Karpas-422 (cell line): ENCODE results near the gene LNX1. TPM values are rescaled to one million over a fixed set of nuclear protein-coding genes. Genes with fewer than 3 reads are reported as not detected.

ENCODE experiments used
- DNase-seq: peaks from one replicate; pipeline ENCODE4 v3.0.0-alpha.2; 2015
- H2AFZ ChIP-seq: fragments of 200-600 bp; sonication (generic); 2 replicates; pipeline ENCODE4 v1.6.1; 2014; ENCODE audit warnings: antibody characterized with exemption, low read length, mixed read lengths
- H3K27ac ChIP-seq: fragments of 200-600 bp; sonication (generic); 2 replicates; pipeline ENCODE4 v1.5.1; 2014; ENCODE audit warnings: mild to moderate bottlenecking, low read length, moderate library complexity
- H3K27me3 ChIP-seq: fragments of 200-600 bp; sonication (generic); 2 replicates; pipeline ENCODE4 v1.6.1; 2014; ENCODE audit warnings: low read length, mixed read lengths
- H3K36me3 ChIP-seq: fragments of 200-600 bp; sonication (generic); 2 replicates; pipeline ENCODE4 v1.6.1; 2014; ENCODE audit warnings: low read length, mixed read lengths; ENCODE audit not compliant: insufficient read depth
- H3K4me1 ChIP-seq: fragments of 200-600 bp; sonication (generic); 2 replicates; pipeline ENCODE4 v1.6.1; 2014; ENCODE audit warnings: mild to moderate bottlenecking, low read length, mixed read lengths
- H3K4me2 ChIP-seq: fragments of 200-600 bp; sonication (generic); 2 replicates; pipeline ENCODE4 v1.6.1; 2014; ENCODE audit warnings: low read length, low read depth, mild to moderate bottlenecking; ENCODE audit not compliant: poor library complexity, severe bottlenecking
- H3K4me3 ChIP-seq: fragments of 200-600 bp; sonication (generic); 2 replicates; pipeline ENCODE4 v1.5.1; 2014; ENCODE audit warnings: mild to moderate bottlenecking, antibody characterized with exemption, low read length, mixed read lengths
- H3K79me2 ChIP-seq: fragments of 200-600 bp; sonication (generic); 2 replicates; pipeline ENCODE4 v1.6.1; 2014; ENCODE audit warnings: mild to moderate bottlenecking, low read length, mixed read lengths
- H3K9ac ChIP-seq: fragments of 200-600 bp; sonication (generic); 2 replicates; pipeline ENCODE4 v1.6.0; 2014; ENCODE audit warnings: low read length
- H3K9me2 ChIP-seq: fragments of 200-600 bp; sonication (generic), shearing (Covaris generic); replicated peaks from 2 replicates; pipeline ENCODE4 v1.6.0; 2014; ENCODE audit warnings: mild to moderate bottlenecking, low read length, moderate library complexity; ENCODE audit not compliant: insufficient read depth
- H3K9me3 ChIP-seq: fragments of 300-700, 200-600 bp; sonication (generic); 2 replicates; pipeline ENCODE4 v1.6.1; 2014; ENCODE audit warnings: low read length, mixed read lengths
- H4K20me1 ChIP-seq: fragments of 200-600 bp; sonication (generic); 2 replicates; pipeline ENCODE4 v1.6.1; 2014; ENCODE audit warnings: mild to moderate bottlenecking, antibody characterized with exemption, low read length, low read depth; ENCODE audit not compliant: insufficient read depth
- total RNA-seq: library from RNA; depleted of rRNA; stranded (reverse); fragments of >200 nt; shearing (Covaris generic); gene quantifications from 2 replicates; pipeline ENCODE4 v1.2.3, GENCODE V29; 2014; ENCODE audit warnings: low replicate concordance

The LNX1 gene
- total RNA-seq, 1 experiment from 2014 or later: not detected

DNA sequence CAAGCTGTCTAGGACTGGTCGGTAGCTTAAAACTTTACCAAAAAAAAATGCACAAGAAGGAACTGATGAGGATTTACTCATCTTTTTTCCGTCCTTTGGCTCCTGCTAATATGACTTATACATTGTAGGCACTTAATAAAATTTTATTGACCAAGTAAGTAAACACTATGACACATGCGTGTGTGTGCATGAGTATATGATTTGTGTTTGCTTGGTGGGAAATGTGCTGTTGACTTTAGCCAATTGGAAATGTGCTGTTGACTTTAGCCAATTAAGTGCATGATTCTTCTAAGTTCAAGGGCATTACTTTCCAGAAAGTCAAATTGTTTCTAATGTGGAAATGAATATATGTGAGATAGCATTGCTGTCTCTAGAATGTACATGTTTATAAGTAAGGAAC lies 135.5 kb downstream of the LNX1 start:
- no peak for DNase-seq
- H3K36me3 ChIP-seq: peaks cover 55% of the 10 kb centered on the region
- H3K9ac ChIP-seq: no peak overlapping the region

GRCh38 chr4:53453385-53453784 lies 137.9 kb downstream of the LNX1 start:
- Histone ChIP-seq H3K9me2 (no peaks in the 10 kb centered on the region), H3K79me2 (peaks cover 24% of the 10 kb centered on the region), H2AFZ (no peak overlapping the region), H3K36me3 (peaks cover 44% of the 10 kb centered on the region), H3K27ac (no peak overlapping the region), H3K9ac (no peak overlapping the region), H3K27me3 (no peaks in the 10 kb centered on the region), H3K4me2 (no peak overlapping the region), H3K9me3 (no peaks in the 10 kb centered on the region), H3K4me1 (no peaks in the 10 kb centered on the region), H4K20me1 (no peaks in the 10 kb centered on the region), H3K4me3 (no peak overlapping the region)
- no peak for DNase-seq

More for the DNA sequence above, 135.5 kb downstream of the LNX1 start:
- H3K4me3 ChIP-seq: no peak overlapping the region
- H3K27ac ChIP-seq: no peak overlapping the region
- H3K27me3 ChIP-seq: no peaks in the 10 kb centered on the region
- no peaks in the 10 kb centered on the region for H3K4me1 ChIP-seq
- H3K4me2 ChIP-seq: no peak overlapping the region
- H3K9me2 ChIP-seq: no peaks in the 10 kb centered on the region
- H3K79me2 ChIP-seq: peaks cover under 1% of the 10 kb centered on the region; the same call in 1 of the 2 replicates
- no peaks in the 10 kb centered on the region for H4K20me1 ChIP-seq
- H2AFZ ChIP-seq: no peak overlapping the region
- no peaks in the 10 kb centered on the region for H3K9me3 ChIP-seq

DNA sequence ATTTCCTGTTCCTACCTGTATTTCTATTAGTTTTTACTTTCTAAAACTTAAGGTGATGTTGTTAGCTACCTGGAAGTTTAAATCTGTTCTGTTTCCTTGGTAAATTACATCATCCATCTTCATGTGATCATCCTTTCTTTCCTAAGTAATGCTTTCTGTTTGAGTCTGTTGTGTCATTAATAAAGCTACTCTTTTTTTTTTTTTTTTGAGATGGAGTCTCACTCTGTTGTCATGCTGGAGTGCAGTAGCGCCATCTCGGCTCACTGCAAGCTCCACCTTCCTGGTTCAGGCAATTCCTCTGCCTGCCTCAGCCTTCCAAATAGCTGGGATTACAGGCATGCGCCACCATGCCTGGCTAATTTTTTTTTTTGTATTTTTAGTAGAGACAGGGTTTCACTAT lies 140.5 kb downstream of the LNX1 start:
- no peaks in the 10 kb centered on the region for H3K9me2 ChIP-seq
- H2AFZ ChIP-seq: no peak overlapping the region
- DNase-seq: no peak
- H3K79me2 ChIP-seq: peaks cover 45% of the 10 kb centered on the region
- H3K4me2 ChIP-seq: no peak overlapping the region
- peaks cover 49% of the 10 kb centered on the region for H3K36me3 ChIP-seq
- H4K20me1 ChIP-seq: no peaks in the 10 kb centered on the region
- H3K4me1 ChIP-seq: no peaks in the 10 kb centered on the region
- H3K9ac ChIP-seq: no peak overlapping the region
- no peak overlapping the region for H3K27ac ChIP-seq
- no peaks in the 10 kb centered on the region for H3K9me3 ChIP-seq
- no peaks in the 10 kb centered on the region for H3K27me3 ChIP-seq
- H3K4me3 ChIP-seq: no peak overlapping the region

GRCh38 chr4:53444954-53445353 lies 146.3 kb downstream of the LNX1 start:
- H3K4me3 ChIP-seq: no peak overlapping the region
- H3K9ac ChIP-seq: no peak overlapping the region
- H3K27me3 ChIP-seq: no peaks in the 10 kb centered on the region
- H2AFZ ChIP-seq: no peak overlapping the region
- peaks cover 54% of the 10 kb centered on the region for H3K36me3 ChIP-seq
- peaks cover 81% of the 10 kb centered on the region for H3K79me2 ChIP-seq
- no peaks in the 10 kb centered on the region for H3K4me1 ChIP-seq
- no peak overlapping the region for H3K27ac ChIP-seq
- DNase-seq: no peak
- H3K9me2 ChIP-seq: no peaks in the 10 kb centered on the region
- no peaks in the 10 kb centered on the region for H4K20me1 ChIP-seq
- H3K4me2 ChIP-seq: no peak overlapping the region
- no peaks in the 10 kb centered on the region for H3K9me3 ChIP-seq

DNA sequence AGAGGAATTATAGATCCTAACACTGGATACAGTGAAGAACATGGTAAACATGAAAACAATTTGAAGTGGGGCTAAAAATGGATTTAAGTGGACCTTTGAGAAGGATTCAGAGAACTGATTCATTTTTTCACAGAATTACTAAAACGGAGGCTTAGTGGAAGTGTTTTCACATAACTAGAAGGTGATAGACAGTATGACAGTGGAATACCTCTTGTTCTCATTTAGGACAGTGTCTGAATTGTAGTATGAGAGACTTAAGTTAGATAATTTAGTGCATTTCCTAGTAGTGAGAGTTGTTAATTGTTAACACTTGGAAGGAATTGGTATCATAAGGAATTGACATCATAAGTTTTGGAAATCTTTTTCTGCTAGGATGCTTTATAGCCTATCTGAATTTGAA lies 149.7 kb downstream of the LNX1 start:
- no peaks in the 10 kb centered on the region for H3K9me2 ChIP-seq
- H4K20me1 ChIP-seq: no peaks in the 10 kb centered on the region
- H3K27me3 ChIP-seq: no peaks in the 10 kb centered on the region
- peaks cover 47% of the 10 kb centered on the region for H3K36me3 ChIP-seq
- no peaks in the 10 kb centered on the region for H3K4me1 ChIP-seq
- no peak for DNase-seq
- peaks cover 76% of the 10 kb centered on the region for H3K79me2 ChIP-seq
- H3K4me2 ChIP-seq: no peak overlapping the region
- no peak overlapping the region for H3K27ac ChIP-seq
- no peak overlapping the region for H3K9ac ChIP-seq
- H3K9me3 ChIP-seq: no peaks in the 10 kb centered on the region
- H3K4me3 ChIP-seq: no peak overlapping the region
- H2AFZ ChIP-seq: no peak overlapping the region

GRCh38 chr4:53436251-53436650 lies 155.0 kb downstream of the LNX1 start:
- no peaks in the 10 kb centered on the region for H3K27me3 ChIP-seq
- no peak for DNase-seq
- no peak overlapping the region for H2AFZ ChIP-seq
- H3K4me1 ChIP-seq: no peaks in the 10 kb centered on the region
- H3K36me3 ChIP-seq: peaks cover 35% of the 10 kb centered on the region
- H3K9ac ChIP-seq: no peak overlapping the region
- no peak overlapping the region for H3K27ac ChIP-seq
- H3K9me2 ChIP-seq: no peaks in the 10 kb centered on the region
- H3K9me3 ChIP-seq: no peaks in the 10 kb centered on the region
- no peaks in the 10 kb centered on the region for H4K20me1 ChIP-seq
- peaks cover 72% of the 10 kb centered on the region for H3K79me2 ChIP-seq
- no peak overlapping the region for H3K4me2 ChIP-seq
- no peak overlapping the region for H3K4me3 ChIP-seq

DNA sequence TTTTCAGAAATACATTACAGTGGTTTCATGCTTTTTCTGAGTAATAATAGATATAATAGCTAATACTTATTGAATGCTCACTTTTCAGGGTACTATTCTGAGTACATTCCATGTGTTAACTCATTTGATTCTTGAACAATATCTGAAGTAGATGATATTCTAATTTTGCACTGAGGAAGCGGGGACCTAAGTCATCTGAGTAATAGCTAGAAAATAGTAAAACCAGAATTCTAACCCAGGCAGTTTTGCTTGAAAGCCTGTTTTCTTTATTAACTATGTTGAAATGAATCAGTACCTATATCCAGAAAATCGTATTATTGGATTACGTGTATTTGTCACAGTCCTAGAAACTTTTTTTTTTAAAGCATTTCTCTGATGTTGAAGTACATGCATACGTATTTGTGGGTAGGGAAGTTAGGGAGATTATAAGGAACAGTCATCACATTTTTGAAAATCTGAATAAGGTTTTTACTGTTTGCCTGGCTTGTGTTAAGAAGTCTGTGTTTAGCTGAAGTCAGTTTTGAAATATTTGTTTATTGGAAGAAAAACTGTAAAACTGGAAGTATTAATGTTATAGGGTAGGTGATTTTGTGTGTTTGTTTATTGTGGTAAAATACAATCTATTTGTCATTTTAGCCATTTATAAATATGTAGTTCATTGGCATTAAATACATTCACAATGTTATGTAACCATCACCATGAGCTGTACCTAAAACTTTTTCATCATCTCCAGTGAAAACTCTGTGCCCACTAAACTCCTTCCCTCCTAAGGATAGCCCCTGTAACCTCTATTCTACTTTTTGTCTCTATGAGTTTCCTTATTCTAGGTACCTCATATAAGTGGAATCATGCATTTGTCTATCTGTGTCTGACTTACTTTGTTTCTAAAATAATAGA lies 158.5 kb downstream of the LNX1 start:
- no peak for DNase-seq
- H4K20me1 ChIP-seq: no peaks in the 10 kb centered on the region
- H3K36me3 ChIP-seq: peaks cover 55% of the 10 kb centered on the region
- H3K9me2 ChIP-seq: no peaks in the 10 kb centered on the region
- H3K9me3 ChIP-seq: no peaks in the 10 kb centered on the region
- no peak overlapping the region for H3K27ac ChIP-seq
- no peaks in the 10 kb centered on the region for H3K4me1 ChIP-seq
- no peak overlapping the region for H3K9ac ChIP-seq
- no peak overlapping the region for H2AFZ ChIP-seq
- H3K27me3 ChIP-seq: no peaks in the 10 kb centered on the region
- peaks cover 67% of the 10 kb centered on the region for H3K79me2 ChIP-seq
- H3K4me2 ChIP-seq: no peak overlapping the region
- H3K4me3 ChIP-seq: no peak overlapping the region

- Histone ChIP-seq H3K4me1 (no peaks in the 10 kb centered on the region), H3K9me3 (no peaks in the 10 kb centered on the region), H3K9ac (no peak overlapping the region), H3K79me2 (peaks cover 71% of the 10 kb centered on the region), H3K9me2 (no peaks in the 10 kb centered on the region), H3K4me3 (no peak overlapping the region), H4K20me1 (no peaks in the 10 kb centered on the region), H2AFZ (no peak overlapping the region), H3K27me3 (no peaks in the 10 kb centered on the region), H3K36me3 (peaks cover 62% of the 10 kb centered on the region), H3K4me2 (no peak overlapping the region), H3K27ac (no peak overlapping the region)
- DNase-seq: no peak
Measured at GRCh38 chr4:53431052-53431451, 160.2 kb downstream of the LNX1 start.
